NCI-H1436 (cell line): ENCODE measurements around the gene LCE1A.

Experiments used
- DNase-seq: peaks from one replicate; lab custom pipeline; 2025; lab: John Stamatoyannopoulos, UW

Gene LCE1A, protein sequence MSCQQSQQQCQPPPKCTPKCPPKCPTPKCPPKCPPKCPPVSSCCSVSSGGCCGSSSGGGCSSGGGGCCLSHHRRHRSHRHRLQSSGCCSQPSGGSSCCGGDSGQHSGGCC

GRCh38 chr1:152827173-152827572 lies at the start of gene LCE1A:
TSS of gene LCE1A (plus strand) at chr1:152827473. CDS start at chr1:152827473, 0 bp downstream.
- DNase-seq, result no peak

- no peak for DNase-seq
These were observed 49.6 kb upstream of the LCE1A start for GRCh38 chr1:152777510-152778137.

DNA sequence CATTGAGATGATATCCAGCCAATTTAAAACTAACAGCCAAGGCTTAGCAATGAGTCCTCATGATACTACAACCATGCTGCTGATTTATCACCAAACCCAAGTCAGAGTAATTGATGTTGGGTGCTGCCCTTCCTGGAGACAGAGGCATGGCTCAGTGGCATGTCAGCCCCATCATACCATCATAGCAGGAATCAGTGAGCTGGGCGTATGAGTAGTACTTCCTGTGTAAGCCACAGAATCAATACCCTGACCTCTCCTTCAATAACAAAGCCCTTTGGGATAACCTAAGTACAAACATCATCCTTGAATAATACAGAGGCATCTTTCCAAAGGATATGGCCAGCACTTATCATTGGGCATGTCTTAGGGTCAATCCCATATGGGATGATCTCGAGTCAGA lies 44.2 kb upstream of the LCE1A start:
- DNase-seq, result no peak

GRCh38 chr1:152786077-152786476 lies 41.2 kb upstream of the LCE1A start, which contains the start of gene LCE1E:
TSS of gene LCE1E (plus strand) at chr1:152786257. CDS start at chr1:152787300, 1,043 bp downstream.
- DNase-seq, result no peak

- no peak for DNase-seq
These were observed 31.6 kb upstream of the LCE1A start for GRCh38 chr1:152795686-152796085.

DNA sequence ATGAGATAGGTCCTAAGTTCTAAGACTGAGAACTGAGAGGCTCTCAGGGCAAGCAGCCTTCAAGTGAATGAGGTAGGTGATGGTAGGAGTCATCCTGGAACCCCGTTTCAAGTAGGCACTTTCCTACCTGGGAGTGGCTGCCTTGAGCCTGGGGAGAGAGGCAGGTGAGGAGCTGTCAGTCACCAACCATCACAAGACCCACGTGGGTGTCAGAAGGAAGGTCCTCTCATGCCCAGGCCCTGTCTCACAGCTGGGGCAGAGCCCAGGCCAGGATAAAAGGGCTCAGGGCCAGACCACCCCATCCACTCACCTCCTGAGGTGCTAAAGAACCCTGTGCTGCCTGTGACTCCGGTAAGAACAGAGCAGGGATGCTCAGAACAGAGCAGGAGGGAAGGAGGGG lies 30.9 kb upstream of the LCE1A start, which contains the start of gene LCE1D:
LCE1D (plus strand) TSS at position 301 of the 400 bp plus-strand sequence. CDS start 1,074 bp downstream, outside the sequence.
- no peak for DNase-seq

DNA sequence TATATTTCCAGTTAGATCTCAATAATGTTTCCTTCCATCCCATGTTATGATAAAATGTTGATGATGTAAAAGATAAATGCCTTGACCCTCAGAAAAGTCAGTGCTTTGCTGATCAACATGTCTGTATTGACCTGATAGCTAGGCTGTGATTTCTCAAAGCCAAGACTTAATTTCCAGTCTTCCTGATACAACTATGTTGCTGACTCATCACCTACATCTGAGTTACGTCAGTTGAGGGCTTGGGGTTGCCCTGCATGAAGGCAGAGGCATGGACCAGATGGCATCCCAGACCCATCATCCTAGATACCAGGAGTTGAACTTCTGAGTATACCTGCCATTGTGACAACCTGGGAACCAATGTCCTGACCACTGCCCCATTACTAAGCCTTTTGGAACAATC lies 25.9 kb upstream of the LCE1A start:
- DNase-seq, result no peak

GRCh38 chr1:152806576-152806975 lies 20.7 kb upstream of the LCE1A start, which contains the start of gene LCE1C:
TSS of gene LCE1C (minus strand) at chr1:152806651. CDS start at chr1:152805478, 1,173 bp downstream.
- no peak for DNase-seq

GRCh38 chr1:152811050-152811449 lies 16.2 kb upstream of the LCE1A start:
- no peak for DNase-seq

GRCh38 chr1:152811671-152812070 lies 15.6 kb upstream of the LCE1A start, which contains the start of gene LCE1B:
TSS of gene LCE1B (plus strand) at chr1:152811971. CDS start at chr1:152812447, 476 bp downstream.
- DNase-seq, result no peak

- no peak for DNase-seq
These were observed 10.0 kb upstream of the LCE1A start for GRCh38 chr1:152817309-152817708.

GRCh38 chr1:152823294-152823693 lies 4.0 kb upstream of the LCE1A start:
- DNase-seq, result no peak

DNA sequence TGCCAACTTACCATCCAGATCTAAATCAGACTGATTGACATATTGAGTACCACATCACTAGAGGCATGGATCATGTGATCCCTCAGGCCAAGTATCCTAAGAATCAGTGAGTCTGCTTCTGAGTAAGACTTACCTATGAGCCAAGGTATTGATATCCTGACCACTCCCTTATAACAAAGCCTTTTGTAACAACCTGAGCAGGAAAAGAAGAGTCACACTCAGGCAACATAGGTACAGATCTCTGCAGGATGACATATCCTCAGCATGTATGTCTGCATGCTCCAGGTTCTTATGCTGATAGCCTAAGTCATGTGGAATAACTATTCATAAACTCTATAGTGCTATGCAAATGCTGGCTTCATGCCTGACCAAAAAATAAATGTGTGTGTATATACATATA lies 2.3 kb upstream of the LCE1A start:
- no peak for DNase-seq

GRCh38 chr1:152836870-152837269 lies 9.6 kb downstream of the LCE1A start:
- no peak for DNase-seq

GRCh38 chr1:152842556-152842955 lies 15.3 kb downstream of the LCE1A start, which contains the start of gene LCE6A:
TSS of gene LCE6A (plus strand) at chr1:152842856. CDS start at chr1:152843521, 665 bp downstream.
- no peak for DNase-seq

- DNase-seq, result no peak
These were observed 28.4 kb downstream of the LCE1A start for GRCh38 chr1:152855661-152856060.

DNA sequence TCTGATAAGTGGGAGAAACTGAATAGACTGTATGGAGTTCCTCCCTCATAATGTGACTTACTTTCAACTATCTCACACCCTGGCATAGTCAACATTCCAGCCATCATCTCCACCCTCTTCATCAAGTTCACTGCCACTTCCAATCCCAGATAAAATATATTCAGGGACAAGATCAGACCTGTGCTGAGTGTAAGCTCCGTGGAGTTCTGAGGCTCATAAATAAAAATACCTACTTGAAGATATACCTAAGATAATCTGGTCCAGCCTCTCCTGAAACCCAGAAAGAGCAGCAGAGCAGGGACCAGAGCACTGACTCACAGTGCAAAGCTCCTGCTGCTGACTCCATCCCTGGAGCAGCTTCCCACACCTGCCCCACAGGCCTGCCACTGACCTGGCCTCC lies 30.8 kb downstream of the LCE1A start:
- no peak for DNase-seq

GRCh38 chr1:152859696-152860095 lies 32.4 kb downstream of the LCE1A start, which contains the start of gene LCE7A:
TSS of gene LCE7A (plus strand) at chr1:152859996. CDS start at chr1:152860698, 702 bp downstream.
- DNase-seq, result no peak

DNA sequence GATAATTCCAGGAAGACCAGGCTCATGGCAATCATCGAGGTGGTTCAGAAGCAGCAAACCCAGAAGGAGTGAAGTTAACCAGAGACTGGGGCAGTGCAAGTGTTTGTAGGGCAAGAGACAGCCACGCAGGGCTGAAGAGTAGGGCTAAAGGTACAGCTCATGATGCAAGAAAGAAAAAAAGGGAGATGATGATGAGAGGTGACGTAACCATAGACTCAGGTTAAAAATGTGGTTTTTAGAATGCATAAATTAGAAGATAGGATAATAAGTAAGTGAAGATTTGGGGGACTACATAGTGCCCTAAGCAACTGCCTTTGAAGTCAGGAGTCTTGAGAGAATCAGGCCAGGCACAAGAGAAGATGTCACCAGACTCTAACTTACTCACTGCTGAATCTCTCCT lies 32.9 kb downstream of the LCE1A start:
- DNase-seq, result no peak

DNA sequence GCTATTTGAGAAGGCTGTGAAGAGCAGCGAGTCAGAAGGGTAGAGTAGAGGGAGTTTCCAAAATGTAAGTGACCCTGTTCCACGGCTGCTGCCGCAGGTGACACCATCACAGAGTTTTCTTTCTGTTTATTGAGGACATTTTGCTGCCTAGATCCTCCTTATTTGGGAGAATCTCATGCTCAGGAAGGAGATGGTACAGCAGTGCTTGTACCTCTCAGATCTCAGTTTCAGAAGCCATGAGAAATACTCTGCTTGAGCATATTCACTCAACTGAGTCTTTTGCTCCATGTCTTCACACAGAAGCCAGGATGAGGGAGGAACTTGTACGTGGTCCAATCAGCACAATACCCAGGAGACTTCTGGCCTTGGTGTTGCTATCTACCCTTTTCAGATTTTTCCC lies 34.1 kb downstream of the LCE1A start:
- no peak for DNase-seq

GRCh38 chr1:152864443-152864842 lies 37.2 kb downstream of the LCE1A start:
- no peak for DNase-seq

DNA sequence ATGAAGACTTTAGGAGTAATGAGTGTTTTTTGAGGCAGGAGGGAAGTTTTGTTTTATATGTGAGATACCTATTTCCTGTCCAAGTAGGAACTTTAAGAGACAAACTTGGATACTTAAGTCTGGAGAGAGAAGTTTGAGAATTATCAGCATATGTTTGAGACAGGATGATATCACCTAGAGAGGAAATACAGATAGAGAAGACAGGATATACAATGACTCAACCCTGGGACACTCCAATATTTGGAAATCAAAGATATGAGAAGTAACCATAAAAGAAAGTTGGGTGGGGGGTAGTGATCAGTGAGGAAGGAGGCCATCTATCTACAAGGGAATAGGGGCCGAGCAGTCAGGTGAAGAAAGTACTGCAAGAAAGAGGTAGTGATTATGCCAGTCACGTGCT lies 39.0 kb downstream of the LCE1A start:
- no peak for DNase-seq

- DNase-seq, result peak; percentile 67
These were observed 42.6 kb downstream of the LCE1A start for GRCh38 chr1:152869808-152870419.
